HEK293 (cell line): ENCODE measurements around the gene LILRA5.
"Not testable (repeated sequence)": the region's sequence is repeated elsewhere in the genome, so short reads cannot be mapped to it uniquely, and the experiment has no call there.

Experiments
- CTCF ChIA-PET: fragments of 350-600 bp; formaldehyde crosslinking; extraction: SDS; loops from one replicate; lab custom pipeline; 2021; ENCODE audit warnings: antibody characterized with exemption; lab: Yijun Ruan, JAX
- POLR2A ChIA-PET: fragments of 300-600 bp; formaldehyde crosslinking; extraction: SDS; loops from one replicate; lab custom pipeline; 2020; ENCODE audit warnings: antibody characterized with exemption, inconsistent platforms; lab: Yijun Ruan, JAX
- H3K27ac ChIP-seq: fragments of 200-500 bp; sonication (Bioruptor generic); 2 replicates; pipeline ENCODE4 v1.5.1; 2014; ENCODE audit warnings: low read depth, low read length, control low read depth, inconsistent platforms; ENCODE audit errors: extremely low read depth
- H3K36me3 ChIP-seq, 2 experiments: fragments of 200-500 bp in 1 of 2; sonication (Bioruptor generic) in 1 of 2; 1 replicate in 1 of 2; 2 replicates in 1 of 2; pipeline ENCODE4 v1.5.1; 2014 to 2017; ENCODE audit warnings: inconsistent platforms in 2 of 2, low read length in 2 of 2; ENCODE audit not compliant: control insufficient read depth in 2 of 2, insufficient read depth in 1 of 2
- H3K4me1 ChIP-seq: fragments of 200-500 bp; sonication (Bioruptor generic); 2 replicates; pipeline ENCODE4 v1.5.1; 2014; ENCODE audit warnings: mild to moderate bottlenecking, low read length, inconsistent platforms; ENCODE audit not compliant: control insufficient read depth, insufficient read depth
- H3K4me3 ChIP-seq: 2 replicates; pipeline ENCODE4 v1.5.1; 2011; ENCODE audit warnings: low read depth, mild to moderate bottlenecking, control low read depth, low read length, moderate library complexity
- H3K9me3 ChIP-seq: fragments of 200-500 bp; sonication (Bioruptor generic); 2 replicates; pipeline ENCODE4 v1.5.1; 2014; ENCODE audit warnings: low read depth, low read length, inconsistent platforms; ENCODE audit not compliant: control insufficient read depth, insufficient read depth
- EGR2 ChIP-seq: fragments of 450-650 bp; formaldehyde crosslinking; IDR thresholded peaks from 2 replicates; pipeline ENCODE4 v1.5.1; 2016; ENCODE audit warnings: low read depth, missing biosample characterization, missing genetic modification characterization
- MEIS1 ChIP-seq: sonication (generic); formaldehyde crosslinking; IDR thresholded peaks from 2 replicates; pipeline ENCODE4 v1.8.1; 2022; ENCODE audit warnings: missing genetic modification reagents, mild to moderate bottlenecking, borderline replicate concordance
- OVOL3 ChIP-seq: fragments of 450-650 bp; formaldehyde crosslinking; IDR thresholded peaks from 2 replicates; pipeline ENCODE4 v1.5.1; 2016; ENCODE audit warnings: missing biosample characterization, missing genetic modification characterization
- SALL2 ChIP-seq: fragments of 450-650 bp; formaldehyde crosslinking; IDR thresholded peaks from 2 replicates; pipeline ENCODE4 v1.5.0; 2017; ENCODE audit warnings: missing biosample characterization, mild to moderate bottlenecking, missing genetic modification characterization, borderline replicate concordance
- SP7 ChIP-seq: fragments of 450-650 bp; formaldehyde crosslinking; IDR thresholded peaks from 2 replicates; pipeline ENCODE4 v1.5.1; 2016; ENCODE audit warnings: missing biosample characterization, missing genetic modification characterization
- ZBTB17 ChIP-seq: fragments of 450-650 bp; formaldehyde crosslinking; IDR thresholded peaks from 2 replicates; pipeline ENCODE4 v1.5.1; 2016; ENCODE audit warnings: missing biosample characterization, missing genetic modification characterization
- ZBTB7A ChIP-seq: fragments of 450-650 bp; formaldehyde crosslinking; IDR thresholded peaks from 2 replicates; pipeline ENCODE4 v1.5.1; 2016; ENCODE audit warnings: low read depth, missing biosample characterization, missing genetic modification characterization
- ZFHX2 ChIP-seq: fragments of 450-650 bp; formaldehyde crosslinking; conservative IDR thresholded peaks from 2 replicates; pipeline ENCODE4 v1.5.1; 2016; ENCODE audit warnings: missing biosample characterization, missing genetic modification characterization
- ZIC2 ChIP-seq: fragments of 450-650 bp; formaldehyde crosslinking; IDR thresholded peaks from 2 replicates; pipeline ENCODE4 v1.5.1; 2016; ENCODE audit warnings: missing biosample characterization, missing genetic modification characterization
- ZNF133 ChIP-seq: fragments of 450-650 bp; formaldehyde crosslinking; IDR thresholded peaks from 2 replicates; pipeline ENCODE4 v1.5.1; 2016; ENCODE audit warnings: missing biosample characterization, missing genetic modification characterization
- ZNF157 ChIP-seq: fragments of 450-650 bp; formaldehyde crosslinking; IDR thresholded peaks from 2 replicates; pipeline ENCODE4 v1.5.1; 2016; ENCODE audit warnings: missing biosample characterization, missing genetic modification characterization
- ZNF2 ChIP-seq: fragments of 450-650 bp; formaldehyde crosslinking; IDR thresholded peaks from 2 replicates; pipeline ENCODE4 v1.5.1; 2016; ENCODE audit warnings: missing biosample characterization, missing genetic modification characterization
- ZNF248 ChIP-seq: fragments of 450-650 bp; formaldehyde crosslinking; IDR thresholded peaks from 2 replicates; pipeline ENCODE4 v1.5.1; 2017; ENCODE audit warnings: missing biosample characterization, missing genetic modification characterization
- ZNF292 ChIP-seq: fragments of 450-650 bp; formaldehyde crosslinking; IDR thresholded peaks from 2 replicates; pipeline ENCODE4 v1.5.1; 2016; ENCODE audit warnings: low read depth, missing biosample characterization, missing genetic modification characterization, borderline replicate concordance
- ZNF311 ChIP-seq: fragments of 450-650 bp; formaldehyde crosslinking; IDR thresholded peaks from 2 replicates; pipeline ENCODE4 v1.5.1; 2017; ENCODE audit warnings: missing biosample characterization, missing genetic modification characterization, borderline replicate concordance
- ZNF324 ChIP-seq: fragments of 450-650 bp; formaldehyde crosslinking; IDR thresholded peaks from 2 replicates; pipeline ENCODE4 v1.5.1; 2016; ENCODE audit warnings: missing biosample characterization, missing genetic modification characterization
- ZNF37A ChIP-seq: fragments of 450-650 bp; IDR thresholded peaks from 2 replicates; pipeline ENCODE4 v1.5.1; 2018; ENCODE audit warnings: missing biosample characterization, missing genetic modification characterization
- ZNF398 ChIP-seq: fragments of 450-650 bp; formaldehyde crosslinking; IDR thresholded peaks from 2 replicates; pipeline ENCODE4 v1.5.1; 2017; ENCODE audit warnings: missing biosample characterization, missing genetic modification characterization
- ZNF404 ChIP-seq: fragments of 450-650 bp; formaldehyde crosslinking; IDR thresholded peaks from 2 replicates; pipeline ENCODE4 v1.5.1; 2017; ENCODE audit warnings: missing biosample characterization, missing genetic modification characterization
- ZNF571 ChIP-seq: fragments of 450-650 bp; formaldehyde crosslinking; IDR thresholded peaks from 2 replicates; pipeline ENCODE4 v1.5.0; 2017; ENCODE audit warnings: missing biosample characterization, missing genetic modification characterization
- ZNF600 ChIP-seq: fragments of 450-650 bp; formaldehyde crosslinking; IDR thresholded peaks from 2 replicates; pipeline ENCODE4 v1.5.1; 2016; ENCODE audit warnings: missing biosample characterization, missing genetic modification characterization
- ZNF670 ChIP-seq: fragments of 450-650 bp; formaldehyde crosslinking; IDR thresholded peaks from 2 replicates; pipeline ENCODE4 v1.5.1; 2016; ENCODE audit warnings: missing biosample characterization, missing genetic modification characterization, low read depth
- ZNF692 ChIP-seq: fragments of 450-650 bp; formaldehyde crosslinking; IDR thresholded peaks from 2 replicates; pipeline ENCODE4 v1.5.1; 2016; ENCODE audit warnings: missing biosample characterization, missing genetic modification characterization

LILRA5 gene

GRCh38 chr19:54322934-54323333, 10.0 kb upstream of the LILRA5 start:
- H3K4me1 ChIP-seq, POLR2A ChIA-PET, H3K4me3 ChIP-seq, H3K36me3 ChIP-seq, H3K9me3 ChIP-seq, H3K27ac ChIP-seq: not testable (repeated sequence)
- CTCF ChIA-PET = interaction anchor here (1.1 to 5.5 kb wide), 5 partner anchors 10 to 68 kb away, joined by 3 to 62 read pairs (median 9); no protein-coding TSS in a partner anchor

GRCh38 chr19:54322295-54322694, 9.3 kb upstream of the LILRA5 start:
- H3K4me3 ChIP-seq, H3K4me1 ChIP-seq, H3K36me3 ChIP-seq, H3K27ac ChIP-seq, POLR2A ChIA-PET, H3K9me3 ChIP-seq: not testable (repeated sequence)
- CTCF ChIA-PET = interaction anchor here (1.2 to 5.5 kb wide), 5 partner anchors 19 to 72 kb away, joined by 3 to 62 read pairs (median 6); no protein-coding TSS in a partner anchor

- no peak overlapping the region for H3K27ac ChIP-seq
- H3K4me1 ChIP-seq = no peaks in the 10 kb centered on the region
- TF ChIP-seq ZFHX2 (tag by site-specific recombination) (0 out of 2 replicates have a peak, but pooled peaks have one; percentile 10), EGR2 (tag by site-specific recombination) (0 out of 2 replicates have a peak, but pooled peaks have one; percentile 23), MEIS1 (CRISPR knock-in tag) (no peak)
- POLR2A ChIA-PET = no interaction called here
- no peaks in the 10 kb centered on the region; the same call in 1 of the 2 replicates for H3K9me3 ChIP-seq
- no peaks in the 10 kb centered on the region for H3K36me3 ChIP-seq
- no peak overlapping the region for H3K4me3 ChIP-seq
- CTCF ChIA-PET = interaction anchor here (2.1 to 5.5 kb wide), 2 partner anchors 71 to 74 kb away, joined by 6 to 62 read pairs; no protein-coding TSS in a partner anchor
Observed at GRCh38 chr19:54319892-54320670, 7.1 kb upstream of the LILRA5 start.

- Histone ChIP-seq H3K9me3 (no peaks in the 10 kb centered on the region; the same call in 1 of the 2 replicates), H3K36me3 (no peaks in the 10 kb centered on the region), H3K27ac (no peak overlapping the region), H3K4me3 (no peak overlapping the region), H3K4me1 (no peaks in the 10 kb centered on the region)
- TF ChIP-seq ZNF133 (tag by site-specific recombination) (no peak), ZNF248 (no peak), ZBTB17 (no peak), ZNF398 (tag by site-specific recombination) (no peak), SP7 (tag by site-specific recombination) (no peak), ZNF600 (no peak)
- ChIA-PET CTCF (interaction anchor here (0.8 kb wide), 1 partner anchor 72 kb away, joined by 3 read pairs; no protein-coding TSS in a partner anchor), POLR2A (no interaction called here)
Observed at GRCh38 chr19:54319049-54319448, 6.1 kb upstream of the LILRA5 start.

- ChIA-PET POLR2A (no interaction called here), CTCF (no interaction called here)
- Histone ChIP-seq H3K4me3 (no peak overlapping the region), H3K9me3 (no peaks in the 10 kb centered on the region; the same call in 1 of the 2 replicates), H3K36me3 (no peaks in the 10 kb centered on the region), H3K27ac (no peak overlapping the region), H3K4me1 (no peaks in the 10 kb centered on the region)
- no peak for TF ChIP-seq ZNF670 (tag by site-specific recombination)
- no peak for TF ChIP-seq ZNF292 (tag by site-specific recombination)
- no peak for TF ChIP-seq ZBTB7A
- TF ChIP-seq ZNF311 (tag by site-specific recombination) = no peak
- TF ChIP-seq OVOL3 (tag by site-specific recombination) = no peak
- no peak for TF ChIP-seq ZNF157 (tag by site-specific recombination)
- no peak for TF ChIP-seq ZNF692 (tag by site-specific recombination)
- TF ChIP-seq ZNF571 = no peak
- no peak for TF ChIP-seq ZNF2
- no peak for TF ChIP-seq SALL2 (tag by site-specific recombination)
- no peak for TF ChIP-seq ZNF404
- TF ChIP-seq ZNF324 = no peak
- no peak for TF ChIP-seq ZNF37A (tag by site-specific recombination)
- no peak for TF ChIP-seq ZIC2 (tag by site-specific recombination)
Observed at GRCh38 chr19:54317965-54318240, 4.9 kb upstream of the LILRA5 start.
